NCI-H2227 (cell line): ENCODE results near the gene PLCD3.

ENCODE experiments used
- DNase-seq: peaks from one replicate; lab custom pipeline; 2025; ENCODE audit not compliant: unreplicated experiment; lab: John Stamatoyannopoulos, UW

PLCD3 gene

GRCh38 chr17:45104907-45105624, 27.2 kb downstream of the PLCD3 start:
- no peak for DNase-seq

DNA sequence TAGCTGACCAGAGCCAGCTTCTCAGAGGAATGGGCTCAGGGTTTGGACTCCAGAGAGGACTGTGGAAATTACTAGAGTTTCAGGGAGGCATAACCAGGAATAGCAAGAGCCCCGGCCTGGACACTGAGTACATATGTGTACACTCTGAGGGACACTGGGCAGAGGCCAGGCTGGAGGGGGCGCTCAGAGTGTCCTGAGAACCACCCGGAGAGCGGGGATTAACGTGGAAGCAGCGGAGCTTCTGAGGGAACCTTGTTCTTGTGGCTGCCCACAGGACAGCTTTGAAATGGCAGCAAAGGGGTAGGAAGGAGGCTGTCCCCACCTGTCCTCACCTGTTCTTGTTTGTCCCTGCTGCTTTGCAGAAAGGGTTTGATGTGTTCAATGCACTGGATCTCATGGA, 27.8 kb downstream of the PLCD3 start:
- DNase-seq = no peak

- no peak for DNase-seq
Measured at GRCh38 chr17:45104029-45104428, 28.3 kb downstream of the PLCD3 start.

GRCh38 chr17:45103269-45103795, 29.0 kb downstream of the PLCD3 start:
- no peak for DNase-seq

GRCh38 chr17:45102856-45103255, 29.5 kb downstream of the PLCD3 start:
- DNase-seq = no peak

DNA sequence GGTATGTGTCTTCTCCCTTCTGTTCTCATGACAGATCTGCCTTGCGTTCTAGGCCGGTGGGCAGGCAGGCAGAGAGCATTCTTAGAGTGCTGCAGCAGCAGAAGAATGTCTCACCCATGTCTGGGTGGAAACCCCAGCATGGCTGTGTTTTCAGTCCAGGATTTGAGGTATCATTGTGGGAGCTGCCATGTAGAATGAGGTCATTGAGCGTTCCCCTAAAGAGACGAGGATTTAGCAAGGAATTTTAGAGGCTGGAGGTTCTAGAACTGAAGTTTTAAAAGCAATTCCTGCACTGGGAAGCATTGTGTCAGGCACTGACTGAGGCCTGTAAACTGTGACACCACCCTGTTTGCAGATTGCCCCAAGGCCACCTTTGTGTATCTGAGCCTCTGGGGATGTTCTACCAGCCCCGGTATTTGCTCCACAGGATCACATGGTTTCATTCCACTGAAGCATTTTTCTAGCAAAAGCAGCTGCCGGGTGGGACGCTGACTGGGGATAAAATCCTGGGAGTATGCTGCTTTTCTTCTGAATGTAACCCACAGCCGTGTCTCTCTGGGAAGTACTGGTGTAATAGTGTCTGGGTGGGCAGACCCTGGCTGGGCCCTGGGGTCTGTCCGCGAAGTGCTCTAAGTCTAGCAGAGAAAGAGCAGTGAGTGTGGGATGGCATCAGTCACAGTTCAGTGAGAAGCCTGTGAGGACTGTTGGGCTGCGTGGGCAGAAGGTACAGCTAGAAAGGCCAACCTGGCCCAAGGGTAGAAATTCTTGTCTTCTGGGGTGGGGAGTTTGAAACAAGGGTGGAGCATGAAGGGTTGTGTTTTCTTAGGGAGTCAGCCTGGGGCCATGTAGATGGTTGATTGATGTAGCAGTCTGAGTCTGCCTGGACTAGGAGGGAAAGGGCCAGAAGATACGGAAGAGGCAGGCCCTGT, 30.2 kb downstream of the PLCD3 start:
- no peak for DNase-seq

GRCh38 chr17:45101546-45101882, 30.8 kb downstream of the PLCD3 start:
- DNase-seq = no peak

- peak; percentile 89 for DNase-seq
Measured at GRCh38 chr17:45098869-45099616, 33.3 kb downstream of the PLCD3 start.

DNA sequence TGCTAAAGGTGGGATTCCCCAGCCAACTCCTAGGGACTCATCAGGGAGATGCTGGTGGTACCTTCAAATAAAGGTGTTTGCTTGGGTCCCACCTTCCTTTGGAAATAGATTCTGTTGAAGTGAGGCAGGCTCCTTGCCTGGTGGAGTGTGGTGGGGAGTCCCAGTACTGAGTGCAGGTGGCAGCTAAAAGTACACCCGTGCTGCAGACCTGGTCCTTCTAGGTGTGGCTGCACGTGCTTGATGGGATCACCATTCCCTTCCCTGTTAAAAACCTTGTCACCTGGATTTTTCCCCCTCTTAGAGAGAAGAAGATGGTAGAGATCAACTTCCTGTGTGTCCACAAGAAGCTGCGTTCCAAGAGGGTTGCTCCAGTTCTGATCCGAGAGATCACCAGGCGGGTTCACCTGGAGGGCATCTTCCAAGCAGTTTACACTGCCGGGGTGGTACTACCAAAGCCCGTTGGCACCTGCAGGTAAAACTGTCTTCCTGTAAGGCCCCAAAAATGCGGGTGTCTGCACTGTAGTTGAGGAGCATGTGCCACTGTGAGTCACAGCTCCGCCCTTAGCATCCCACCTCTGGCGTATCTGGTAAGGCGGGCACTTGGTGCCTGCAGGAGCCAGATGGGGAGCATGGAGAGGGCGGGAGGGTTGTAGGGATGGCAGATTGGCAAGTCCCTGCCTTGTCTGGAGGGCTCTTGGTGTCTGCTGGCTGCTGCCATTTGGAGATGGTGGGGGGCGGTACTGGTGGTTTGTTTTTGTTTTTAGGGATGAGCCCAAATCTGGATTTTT, 34.0 kb downstream of the PLCD3 start:
- no peak for DNase-seq

DNA sequence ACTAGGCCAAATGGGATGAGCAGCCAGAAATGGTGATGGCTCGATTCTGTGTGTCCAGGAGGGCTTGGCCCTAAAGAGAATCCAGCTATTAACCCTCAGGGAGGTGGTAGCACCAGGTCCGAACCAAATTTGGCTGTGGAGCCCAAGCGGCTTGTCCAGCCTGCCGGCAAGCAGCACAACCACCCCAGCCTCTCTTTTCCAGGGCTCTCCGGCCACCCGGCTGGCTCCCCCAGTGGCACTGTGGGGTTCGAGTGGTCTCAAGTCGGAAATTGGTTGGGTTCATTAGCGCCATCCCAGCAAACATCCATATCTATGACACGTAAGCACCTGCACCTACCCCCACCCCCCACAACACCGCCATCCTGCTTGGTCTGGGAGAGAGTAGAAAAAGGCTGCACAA, 35.4 kb downstream of the PLCD3 start:
- no peak for DNase-seq

- peak; percentile 20 for DNase-seq
Measured at GRCh38 chr17:45096141-45096540, 36.2 kb downstream of the PLCD3 start.

DNA sequence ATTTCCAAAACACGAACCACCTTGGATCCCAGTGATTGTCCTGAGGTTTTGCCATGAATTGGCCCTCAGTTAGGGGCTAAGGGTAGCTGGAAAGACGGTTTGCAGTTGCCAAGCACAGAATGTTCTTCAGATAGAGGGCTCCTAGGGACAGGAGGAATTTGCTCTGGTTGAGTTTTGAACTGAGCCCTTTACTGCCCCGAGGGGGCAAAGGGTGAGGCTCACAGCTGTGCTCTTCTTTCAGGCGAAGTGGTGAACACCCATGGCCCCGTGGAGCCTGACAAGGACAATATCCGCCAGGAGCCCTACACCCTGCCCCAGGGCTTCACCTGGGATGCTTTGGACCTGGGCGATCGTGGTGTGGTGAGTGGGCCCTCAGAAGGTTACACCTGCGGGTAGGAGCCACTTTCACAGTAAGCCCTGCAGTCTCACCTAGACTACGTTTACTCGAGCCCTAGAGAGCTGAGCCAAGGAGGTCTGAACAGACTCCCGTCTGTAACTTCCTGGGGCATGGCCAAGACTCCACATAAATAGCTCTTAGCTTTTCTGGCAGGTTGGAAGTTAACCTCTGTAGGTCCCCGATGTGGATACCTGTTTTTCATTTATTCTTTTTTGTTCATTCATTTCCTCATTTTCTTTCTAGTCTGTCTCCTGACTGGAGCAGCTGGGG, 38.7 kb downstream of the PLCD3 start:
- no peak for DNase-seq

DNA sequence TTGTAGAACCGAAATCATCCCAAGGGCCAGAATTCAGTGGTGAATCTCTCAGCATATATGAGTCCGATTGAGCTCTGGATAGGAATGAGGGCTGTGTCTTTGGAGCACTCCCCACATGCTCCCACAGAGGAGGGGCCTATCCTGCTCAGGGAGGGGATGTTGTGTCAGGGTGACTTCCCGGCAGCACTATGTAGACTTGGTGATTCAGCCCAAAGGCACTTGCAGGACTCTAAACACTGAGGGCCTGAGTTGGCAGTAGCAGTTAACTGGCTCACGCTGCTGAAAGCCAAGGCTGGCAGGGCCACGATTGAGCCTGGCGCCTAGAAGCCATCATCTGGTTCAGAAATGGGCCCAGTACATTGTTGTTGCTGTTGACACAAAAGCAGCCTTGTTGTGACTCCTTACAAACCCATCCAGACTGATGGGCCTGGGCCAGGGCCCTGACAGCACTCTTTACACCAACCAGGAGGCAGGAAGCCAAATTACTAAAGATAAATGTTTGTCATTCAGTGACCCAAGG, 39.3 kb downstream of the PLCD3 start:
- DNase-seq = no peak

DNA sequence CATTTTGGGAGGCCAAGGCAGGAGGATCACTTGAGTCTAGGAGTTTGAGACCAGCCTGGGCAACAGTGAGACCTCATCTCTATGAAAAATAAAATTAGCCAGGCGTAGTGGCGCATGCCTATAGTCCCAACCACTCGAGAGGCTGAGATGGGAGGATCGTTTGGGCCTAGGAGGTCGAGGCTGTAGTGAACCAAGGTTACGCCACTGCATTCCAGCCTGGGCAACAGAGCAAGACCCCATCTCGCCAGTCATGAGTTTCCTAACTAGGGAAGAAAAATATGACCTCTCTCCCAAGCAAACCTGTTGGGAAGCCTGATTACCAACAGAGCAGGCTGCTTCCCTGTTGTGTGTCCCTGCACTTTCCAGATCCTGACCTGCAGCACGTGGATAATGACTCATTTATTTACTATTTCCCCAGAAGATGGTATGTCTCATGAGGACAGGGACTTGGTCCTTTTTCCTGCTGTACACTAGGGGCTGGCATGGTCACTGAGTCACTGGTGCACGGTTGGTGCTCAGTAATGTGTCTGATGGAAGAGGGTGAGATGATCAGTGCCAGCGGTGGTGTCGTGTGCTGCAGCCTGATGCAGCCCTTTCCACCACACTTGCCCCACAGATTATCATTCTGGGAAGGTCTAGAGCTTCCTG, 40.4 kb downstream of the PLCD3 start:
- DNase-seq = no peak

GRCh38 chr17:45090711-45091110, 41.6 kb downstream of the PLCD3 start:
- DNase-seq = no peak

DNA sequence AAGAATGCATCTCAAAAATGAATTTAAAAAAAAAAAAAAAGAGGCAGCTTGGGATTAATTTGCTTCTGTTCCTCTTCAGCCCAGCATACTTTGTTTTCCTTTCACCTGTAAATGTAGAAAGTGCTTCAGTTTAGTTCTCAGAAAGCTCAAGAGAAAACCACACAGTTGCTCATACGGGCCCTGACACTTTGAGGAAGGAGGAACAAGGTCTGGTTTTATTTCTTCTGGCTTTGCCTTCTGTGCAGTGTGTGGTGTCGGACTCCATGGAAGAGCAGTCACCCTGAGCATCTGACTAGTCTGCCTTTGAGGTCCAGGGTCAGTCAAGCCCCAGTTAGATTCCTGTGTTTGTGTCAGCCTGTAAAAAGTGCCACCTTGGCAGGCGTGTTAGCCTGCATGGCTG, 43.6 kb downstream of the PLCD3 start:
- DNase-seq = no peak

GRCh38 chr17:45087978-45088377, 44.3 kb downstream of the PLCD3 start:
- no peak for DNase-seq

DNA sequence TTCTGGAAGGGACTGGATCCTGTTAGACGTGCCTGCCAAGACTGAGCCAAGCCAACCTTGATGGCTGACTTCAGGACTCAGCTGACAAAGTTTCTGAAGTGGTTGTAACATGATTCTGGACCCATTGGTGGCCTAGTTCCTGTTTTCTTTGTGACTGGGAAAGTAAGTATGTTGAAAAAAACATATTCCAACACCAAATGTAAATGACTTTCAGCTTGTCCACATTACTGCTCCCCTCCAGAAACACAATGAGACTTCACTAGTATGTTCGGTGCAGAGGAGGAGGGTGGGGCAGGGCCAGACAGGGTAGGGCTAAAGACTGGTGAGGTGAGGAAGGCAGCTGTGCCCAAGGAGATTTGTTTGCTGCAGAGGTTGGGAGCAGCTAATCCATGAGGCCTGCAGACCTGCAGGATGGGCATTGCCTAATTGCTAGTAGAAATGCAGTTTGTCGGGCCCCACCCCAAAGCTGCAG, 44.8 kb downstream of the PLCD3 start:
- DNase-seq = no peak

- DNase-seq = no peak
Measured at GRCh38 chr17:45086865-45087503, 45.3 kb downstream of the PLCD3 start.
